NCI-H510A (cell line): Measurements from ENCODE around the gene FAM217A.

Experiments
- DNase-seq: peaks from one replicate; lab custom pipeline; 2025; lab: John Stamatoyannopoulos, UW

The FAM217A gene

DNA sequence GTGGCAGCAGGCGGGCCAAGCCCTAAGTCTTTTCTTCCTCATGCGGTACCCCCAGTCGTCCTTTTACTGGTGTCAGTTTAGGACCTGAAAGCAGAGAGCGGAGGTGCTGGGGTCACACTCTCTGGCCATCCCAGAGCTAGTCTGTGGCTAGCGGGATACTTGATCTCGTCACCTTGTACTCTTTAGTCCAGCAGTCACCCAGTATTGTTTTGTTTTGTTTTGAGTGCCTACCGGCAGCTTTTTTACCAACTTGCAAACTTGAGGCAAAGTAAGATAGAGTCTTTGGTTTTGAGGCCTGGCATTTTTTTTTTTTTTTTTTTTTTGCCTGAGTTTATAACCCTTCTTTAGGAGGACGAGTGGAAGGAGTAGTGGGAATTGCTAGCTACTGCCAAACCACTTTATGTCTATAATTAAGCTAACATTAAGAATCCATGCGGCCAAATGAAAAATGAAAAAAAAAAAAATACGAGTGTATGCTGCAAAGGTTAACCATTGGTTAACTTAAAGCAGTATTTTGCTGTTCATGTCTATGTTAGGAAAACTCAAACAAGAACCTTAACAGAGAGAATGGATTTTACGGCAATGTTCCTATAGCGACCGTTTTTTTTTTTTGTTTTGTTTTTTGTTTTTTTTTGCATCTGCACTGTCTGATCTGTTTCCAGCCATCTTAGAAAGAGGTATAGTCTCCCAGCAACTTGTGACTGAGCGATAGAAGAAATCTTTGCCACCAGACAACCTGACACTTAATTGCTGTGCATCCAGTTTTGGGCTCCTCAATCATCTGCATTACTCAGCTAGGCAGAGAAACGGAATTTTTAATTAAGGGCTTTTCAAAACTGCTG lies 56.9 kb downstream of the FAM217A start:
- DNase-seq: no peak

DNA sequence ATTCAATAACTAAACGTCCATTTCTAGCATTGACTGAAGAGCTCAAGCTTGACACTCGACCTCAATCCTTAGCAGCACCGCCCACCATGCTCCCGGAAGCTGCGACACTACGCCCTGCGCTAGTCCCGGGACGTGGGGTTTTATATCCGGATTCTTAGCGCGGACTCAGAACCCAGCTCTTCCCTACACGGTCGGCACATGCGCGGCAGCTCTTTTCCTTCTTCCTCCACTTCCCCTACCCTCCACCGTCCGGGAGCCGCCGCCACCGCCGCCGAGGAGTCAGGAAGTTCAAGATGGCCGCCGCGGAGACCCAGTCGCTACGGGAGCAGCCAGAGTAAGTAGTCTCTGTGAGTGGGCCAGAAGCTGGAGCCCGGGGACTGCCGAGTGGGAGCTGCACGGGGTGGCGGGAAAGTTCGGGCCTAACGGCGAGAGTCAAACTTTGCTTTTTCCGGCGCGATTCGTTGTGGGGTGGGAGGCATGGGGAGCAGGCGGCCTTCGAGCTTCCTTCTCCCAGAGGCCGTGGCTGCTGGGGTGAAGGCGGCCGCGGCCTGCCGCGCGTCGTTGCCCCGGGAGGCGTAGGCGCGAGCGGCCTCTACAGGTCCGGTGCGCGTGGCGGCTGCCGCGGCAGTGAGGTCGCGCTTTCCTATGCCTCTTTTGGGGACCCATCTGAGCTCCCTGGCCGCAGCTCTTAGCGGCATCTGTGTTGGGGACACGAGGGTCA lies 57.6 kb downstream of the FAM217A start:
- DNase-seq: peak; percentile 83

DNA sequence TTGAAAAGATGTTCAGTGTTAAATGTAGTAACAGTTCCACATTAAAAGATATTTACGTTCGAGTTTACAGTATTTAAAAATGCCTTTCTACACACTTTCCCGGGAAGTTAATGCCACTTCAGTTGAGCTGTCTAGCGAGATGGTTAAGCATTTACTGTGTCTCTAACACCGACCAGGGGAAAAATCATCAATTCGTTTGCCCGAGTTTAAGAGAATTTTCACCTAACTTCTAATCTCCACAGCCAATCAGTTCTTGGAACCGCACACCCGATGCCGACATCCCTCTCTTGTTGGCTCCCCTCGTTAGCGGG lies 58.2 kb downstream of the FAM217A start:
- no peak for DNase-seq

DNA sequence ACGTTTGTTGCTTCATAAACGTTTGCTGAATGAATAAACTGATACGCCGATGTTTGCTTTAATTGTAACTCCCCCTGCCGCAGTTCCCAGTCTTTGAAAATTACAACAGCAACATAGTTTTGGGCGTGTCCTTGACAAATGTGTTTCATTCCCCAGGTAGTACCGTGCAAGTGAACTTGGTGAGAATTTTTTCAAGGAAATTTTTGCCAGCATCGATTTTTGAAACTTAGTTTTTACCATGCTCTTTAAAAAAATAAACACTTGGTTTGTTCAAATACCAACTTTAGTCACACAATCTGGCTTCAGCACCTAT lies 60.1 kb downstream of the FAM217A start:
- no peak for DNase-seq
